ENCODE measurements around the gene ZNF562.

The ZNF562 gene

DNA sequence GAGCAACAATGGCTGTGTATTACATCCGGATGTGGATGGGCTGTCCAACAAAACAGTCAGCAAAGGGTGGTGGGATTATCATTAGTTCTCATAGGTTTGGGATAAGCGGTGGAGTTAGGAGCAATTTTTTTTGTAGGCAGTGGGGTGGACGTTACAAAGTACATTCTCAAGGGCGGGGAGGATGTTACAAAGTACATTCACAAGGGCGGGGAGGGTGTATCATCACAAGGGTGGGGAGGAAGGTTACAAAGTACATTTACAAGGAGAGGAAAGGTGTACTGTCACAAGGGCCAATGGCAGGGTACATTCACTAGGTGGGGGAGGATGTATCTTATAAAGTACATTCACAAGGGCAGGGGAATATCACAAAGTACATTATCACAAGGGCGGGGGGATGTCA, 33.1 kb downstream of the ZNF562 start:
- DNase-seq, result no peak

- no peak for DNase-seq
Measured at GRCh38 chr19:9640956-9641355, 33.9 kb downstream of the ZNF562 start.

DNA sequence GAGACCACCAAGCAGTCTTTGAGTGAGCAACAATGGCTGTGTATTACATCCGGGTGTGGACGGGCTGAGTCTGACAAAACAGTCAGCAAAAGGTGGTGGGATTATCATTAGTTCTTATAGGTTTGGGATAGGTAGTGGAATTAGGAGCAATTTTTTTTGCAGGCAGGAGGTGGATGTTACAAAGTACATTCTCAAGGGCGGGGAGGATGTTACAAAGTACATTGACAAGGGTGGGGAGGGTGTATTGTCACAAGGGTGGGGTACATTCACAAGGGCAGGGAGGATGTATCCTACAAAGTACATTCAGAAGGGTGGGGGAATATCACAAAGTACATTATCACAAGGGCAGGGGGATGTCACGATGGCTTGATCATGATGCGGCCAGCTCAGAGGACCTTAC, 38.9 kb downstream of the ZNF562 start:
- DNase-seq, result no peak

DNA sequence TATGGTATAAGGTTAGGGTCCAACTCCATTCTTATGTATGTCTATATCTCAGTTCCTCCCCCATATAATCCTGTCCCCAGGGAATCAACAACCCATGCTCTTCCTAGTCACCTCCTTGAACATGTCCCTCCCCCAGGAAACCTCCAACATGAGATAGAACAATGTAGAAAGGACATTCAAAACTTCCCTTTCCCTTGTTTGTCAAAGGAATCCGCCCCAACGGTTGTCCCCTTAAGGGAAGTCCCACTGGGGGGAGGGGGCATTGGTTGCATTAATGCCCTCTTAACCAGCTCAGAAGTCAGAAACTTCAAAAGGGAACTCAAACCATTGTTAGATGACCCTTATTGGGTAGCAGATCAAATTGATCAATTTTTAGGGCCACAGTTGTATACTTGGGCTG, 47.0 kb downstream of the ZNF562 start:
- DNase-seq, result no peak

DNA sequence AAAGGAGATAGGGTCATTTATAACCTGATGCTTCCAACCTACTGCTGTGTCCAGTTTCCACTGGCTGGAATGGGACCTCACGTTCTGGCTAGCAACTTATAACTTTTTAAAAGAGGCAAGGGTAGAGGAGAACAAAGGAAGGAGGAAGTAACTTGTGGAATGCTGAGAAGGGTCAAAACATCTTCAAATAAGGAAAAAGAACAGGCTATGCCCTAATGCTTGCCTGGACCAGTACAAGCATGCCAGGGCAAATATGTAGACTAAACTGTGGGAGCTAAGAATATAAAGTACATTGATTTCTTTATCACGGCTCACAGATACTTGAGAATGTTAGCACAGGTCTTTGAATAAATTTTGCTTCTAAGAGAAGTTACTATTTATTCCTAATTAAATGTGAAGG, 52.4 kb downstream of the ZNF562 start:
- DNase-seq, result no peak

- DNase-seq, result peak; percentile 43 to 77
Measured at GRCh38 chr19:9621156-9622037, 53.5 kb downstream of the ZNF562 start, which contains the start of gene ZNF561. TSS of gene ZNF561 (minus strand) at chr19:9621232. CDS start at chr19:9619456, 1,776 bp downstream.

DNA sequence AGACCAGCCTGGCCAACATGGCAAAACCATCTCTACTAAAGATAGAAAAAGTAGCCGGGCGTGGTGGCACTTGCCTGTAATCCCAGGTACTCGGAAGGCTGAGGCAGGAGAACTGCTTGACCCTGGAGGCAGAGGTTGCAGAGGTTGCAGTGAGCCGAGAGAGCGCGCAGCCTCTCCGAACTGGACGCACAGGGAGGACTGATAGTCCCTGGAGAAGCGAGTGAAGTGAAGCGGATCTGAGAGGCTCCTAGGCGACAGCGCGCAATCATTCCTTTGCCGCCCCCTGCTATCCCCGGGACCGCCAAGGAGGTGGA, 54.1 kb downstream of the ZNF562 start:
- DNase-seq, result no peak

- no peak for DNase-seq
Measured at GRCh38 chr19:9615844-9616243, 59.1 kb downstream of the ZNF562 start.

DNA sequence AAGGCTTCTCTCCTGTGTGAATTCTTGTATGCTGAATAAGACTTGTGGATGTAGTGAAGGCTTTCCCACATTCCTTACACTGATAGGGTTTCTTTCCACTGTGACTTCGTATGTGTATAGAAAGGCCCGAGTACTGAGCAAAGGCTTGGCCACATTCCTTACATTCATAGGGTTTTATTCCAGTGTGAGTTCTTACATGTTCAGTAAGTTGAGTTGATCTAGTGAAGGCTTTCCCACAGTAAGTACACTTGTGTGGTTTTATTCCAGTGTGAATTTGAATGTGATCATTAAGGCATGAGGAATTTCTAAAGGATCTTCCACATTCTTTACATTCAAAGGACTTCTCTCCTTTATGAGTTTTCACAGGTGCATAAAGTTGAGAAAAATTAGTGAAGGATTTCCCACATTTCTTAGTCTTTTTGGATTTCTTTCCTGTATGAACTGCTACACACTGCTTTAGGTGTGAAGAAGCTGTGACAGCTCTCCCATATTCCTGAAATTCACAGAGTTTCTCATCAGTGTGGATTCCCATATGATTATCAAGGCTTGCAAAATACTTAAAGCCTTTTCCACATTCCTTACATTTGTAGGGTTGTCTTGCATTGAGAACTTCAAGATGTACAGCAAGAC, 64.3 kb downstream of the ZNF562 start:
- no peak for DNase-seq

DNA sequence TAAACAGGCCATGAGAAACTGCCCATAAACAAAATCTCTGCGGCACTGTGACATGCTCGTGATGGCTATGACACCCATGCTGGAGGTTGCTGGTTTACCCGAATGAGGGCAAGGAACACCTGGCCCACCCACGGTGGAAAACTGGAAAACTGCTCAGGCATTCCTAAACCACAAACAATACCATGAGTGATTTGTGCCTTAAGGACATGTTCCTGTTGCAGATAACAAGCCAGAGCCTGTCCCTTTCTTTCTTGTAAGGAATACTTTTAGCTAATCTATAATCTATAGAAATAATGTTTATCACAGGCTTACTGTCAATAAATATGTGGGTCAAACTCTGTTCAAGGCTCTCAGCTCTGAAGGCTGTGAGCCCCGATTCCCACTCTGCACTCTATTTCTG, 66.0 kb downstream of the ZNF562 start:
- DNase-seq, result no peak

DNA sequence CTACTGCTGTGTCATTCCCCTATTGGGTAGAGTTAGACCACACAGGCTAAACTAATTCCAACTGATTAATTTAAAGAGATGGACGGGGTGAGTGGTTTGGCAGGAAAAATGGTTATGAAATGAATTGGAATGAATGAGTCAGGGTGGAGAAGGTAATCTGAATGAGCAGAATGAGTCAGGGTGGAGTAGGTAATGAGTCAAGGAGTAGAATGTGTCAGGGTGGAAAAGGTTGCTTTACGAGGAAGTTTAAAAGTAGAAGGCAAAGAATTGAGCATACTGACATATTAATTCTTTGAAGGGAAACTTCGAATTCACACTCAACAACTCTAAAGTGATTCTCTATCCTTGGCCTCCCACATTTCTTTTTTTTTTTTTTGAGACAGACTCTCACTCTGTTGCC, 77.9 kb downstream of the ZNF562 start:
- DNase-seq, result no peak

All from NCI-H526 (cell line).